CD14-positive monocyte (primary cell): ENCODE data around the gene SNRNP200. TPM values are rescaled to one million over a fixed set of nuclear protein-coding genes. Genes with fewer than 3 reads are reported as not detected.

ENCODE experiments used
- DNase-seq, 3 donors: peaks; one replicate each; pipeline ENCODE4 v3.0.0-alpha.2; 2011 to 2022
- H2AFZ ChIP-seq: 2 replicates; pipeline ENCODE4 v1.6.0; 2012; ENCODE audit warnings: mild to moderate bottlenecking, low read depth, low read length, inconsistent platforms; ENCODE audit not compliant: insufficient read depth, poor library complexity, severe bottlenecking
- H3K27ac ChIP-seq, 2 donors: 1 replicate in 1 of 2; 2 replicates in 1 of 2; pipeline ENCODE4 v1.5.1; 2012 to 2013; ENCODE audit warnings: low read length in 2 of 2, control low read depth in 1 of 2, inconsistent platforms in 1 of 2, low read depth in 1 of 2, mild to moderate bottlenecking in 1 of 2
- H3K27me3 ChIP-seq, 2 donors: one replicate each; pipeline versions ENCODE4 v1.6.0 to v1.6.1; 2011 to 2013; ENCODE audit warnings: low read length in 2 of 2; ENCODE audit not compliant: control insufficient read depth in 2 of 2, insufficient read depth in 2 of 2
- H3K36me3 ChIP-seq, 2 donors: replicated peaks in 1 of 2; 1 replicate in 1 of 2; 2 replicates in 1 of 2; pipeline versions ENCODE4 v1.5.1 to v1.6.1; 2012 to 2013; ENCODE audit warnings: low read length in 2 of 2, control low read depth in 1 of 2, inconsistent platforms in 1 of 2, mild to moderate bottlenecking in 1 of 2; ENCODE audit not compliant: insufficient read depth in 2 of 2, control insufficient read depth in 1 of 2
- H3K4me1 ChIP-seq, 2 donors: 1 replicate in 1 of 2; 2 replicates in 1 of 2; pipeline versions ENCODE4 v1.5.1 to v1.6.1; 2012 to 2013; ENCODE audit warnings: low read length in 2 of 2, control low read depth in 1 of 2, inconsistent platforms in 1 of 2, mild to moderate bottlenecking in 1 of 2, moderate library complexity in 1 of 2; ENCODE audit not compliant: insufficient read depth in 2 of 2, control insufficient read depth in 1 of 2
- H3K4me2 ChIP-seq: replicated peaks from 2 replicates; pipeline ENCODE3; 2012; ENCODE audit warnings: low read length, moderate library complexity, mild to moderate bottlenecking; ENCODE audit not compliant: poor library complexity, severe bottlenecking; ENCODE audit errors: extremely low read depth
- H3K4me3 ChIP-seq, 3 experiments: fragments of 200-600 bp in 1 of 3; sonication (generic) in 1 of 3; replicated peaks in 1 of 3; 1 replicate in 2 of 3; 2 replicates in 1 of 3; pipeline ENCODE4 v1.5.1; 2011 to 2013; ENCODE audit warnings: low read length in 3 of 3, mild to moderate bottlenecking in 3 of 3, control low read depth in 2 of 3, low read depth in 2 of 3, inconsistent platforms in 1 of 3, moderate library complexity in 1 of 3
- H3K79me2 ChIP-seq: 2 replicates; pipeline ENCODE4 v1.6.0; 2012; ENCODE audit warnings: mild to moderate bottlenecking, control low read depth, inconsistent platforms, low read length, moderate library complexity; ENCODE audit not compliant: insufficient read depth
- H3K9ac ChIP-seq: 2 replicates; pipeline ENCODE4 v1.6.0; 2017; ENCODE audit warnings: low read length, mild to moderate bottlenecking; ENCODE audit not compliant: insufficient read depth, poor library complexity, severe bottlenecking
- H3K9me3 ChIP-seq, 2 donors: replicated peaks in 1 of 2; 1 replicate in 1 of 2; 2 replicates in 1 of 2; pipeline versions ENCODE4 v1.5.1 to v1.6.1; 2012 to 2013; ENCODE audit warnings: low read length in 2 of 2, control low read depth in 1 of 2; ENCODE audit not compliant: control insufficient read depth in 1 of 2, insufficient read depth in 1 of 2
- H4K20me1 ChIP-seq: 2 replicates; pipeline ENCODE4 v1.6.0; 2012; ENCODE audit warnings: mild to moderate bottlenecking, low read length, control low read depth, moderate library complexity; ENCODE audit not compliant: insufficient read depth
- H3K27ac Mint-ChIP-seq, 7 donors: one replicate each; pipeline ENCODE4 v1.8.0; 2020; ENCODE audit warnings: mild to moderate bottlenecking in 7 of 7, mixed read lengths in 7 of 7, moderate library complexity in 6 of 7, inconsistent platforms in 2 of 7
- H3K27me3 Mint-ChIP-seq, 3 donors: one replicate each; pipeline ENCODE4 v1.8.0; 2021 to 2022; ENCODE audit warnings: low read depth in 3 of 3, mild to moderate bottlenecking in 3 of 3, mixed read lengths in 3 of 3, moderate library complexity in 3 of 3, inconsistent platforms in 1 of 3
- H3K36me3 Mint-ChIP-seq, 2 donors: one replicate each; pipeline ENCODE4 v1.8.0; 2020; ENCODE audit warnings: mixed read lengths in 2 of 2, inconsistent platforms in 1 of 2, mild to moderate bottlenecking in 1 of 2
- H3K4me1 Mint-ChIP-seq: one replicate; pipeline ENCODE4 v1.8.0; 2020; ENCODE audit warnings: mild to moderate bottlenecking, mixed read lengths
- H3K4me3 Mint-ChIP-seq, 2 donors: one replicate each; pipeline ENCODE4 v1.8.0; 2020; ENCODE audit warnings: mild to moderate bottlenecking in 2 of 2, mixed read lengths in 2 of 2, moderate library complexity in 1 of 2
- H3K9me3 Mint-ChIP-seq, 7 donors: one replicate each; pipeline ENCODE4 v1.8.0; 2020 to 2022; ENCODE audit warnings: mixed read lengths in 7 of 7, mild to moderate bottlenecking in 6 of 7, moderate library complexity in 6 of 7, inconsistent platforms in 2 of 7
- CTCF ChIP-seq: fragments of 200-600 bp; IDR thresholded peaks from one replicate; pipeline ENCODE4 v1.8.0; 2022; ENCODE audit warnings: antibody characterized with exemption, mild to moderate bottlenecking
- WGBS: methylation state at CpG from one replicate; pipeline ENCODE4 v1.1.5; 2013; ENCODE audit warnings: missing lambda C conversion rate; ENCODE audit not compliant: insufficient coverage; 5-methylcytosine and 5-hydroxymethylcytosine counted together
- intact Hi-C, 2 donors: fragments of 100-400 bp; cut with micrococcal nuclease; formaldehyde crosslinking; loops; one replicate each; pipeline versions ENCODE4 v1.15.0 to v1.15.1; 2023
- polyA plus RNA-seq, 3 donors: library from polyadenylated mRNA; depleted of rRNA in 1 of 3; unstranded in 2 of 3; stranded (reverse) in 1 of 3; fragments of 300-500 nt in 2 of 3; fragments of >200 nt in 1 of 3; fragmentation: Illumina TruSeq in 2 of 3; gene quantifications; 1 replicate in 2 of 3; 2 replicates in 1 of 3; pipeline ENCODE4 v1.2.3, GENCODE V29; 2012 to 2021

Gene SNRNP200
- polyA plus RNA-seq, 3 donors: 27.2 to 122 (median 36.1) TPM

DNA sequence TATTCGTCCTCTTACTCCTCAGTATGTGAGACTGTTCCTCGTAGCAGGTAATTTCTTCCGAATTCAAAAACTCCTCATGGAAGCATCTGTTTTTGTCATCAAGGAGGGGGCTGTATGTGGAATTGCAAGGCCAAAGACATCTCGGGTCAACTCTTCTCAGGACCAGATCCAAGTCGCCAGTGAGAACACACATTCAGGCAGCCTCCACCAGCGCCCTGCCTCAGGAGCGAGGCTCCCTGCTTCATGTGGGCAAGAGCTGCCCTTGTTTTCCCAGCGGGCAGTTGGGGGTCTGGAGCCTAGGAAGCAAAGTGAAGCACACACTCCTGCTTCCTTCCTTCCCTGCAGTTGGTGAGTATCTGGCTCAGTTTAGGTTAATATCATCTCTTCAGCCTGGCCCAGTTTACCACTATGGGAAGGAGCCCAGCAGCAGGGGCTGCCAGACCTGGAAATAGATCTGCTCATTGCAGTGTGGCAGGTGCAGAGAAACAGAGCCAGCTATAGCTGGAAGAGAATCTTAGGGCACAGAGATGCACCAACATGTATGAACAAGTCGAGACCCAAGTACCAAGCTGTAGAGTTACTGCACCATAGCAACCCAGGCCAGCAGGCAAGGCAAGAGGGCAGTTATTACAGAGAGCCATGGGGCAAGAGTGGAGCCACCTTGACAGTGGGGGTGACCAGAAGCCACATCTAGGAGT lies 64.9 kb downstream of the SNRNP200 start:
- Mint-ChIP-seq H3K27ac (peak overlapping the region; percentile 98 to 100 (median 98)), H3K9me3 (peaks cover 0 to 3% (median 0%) of the 10 kb centered on the region in 7 donors), H3K36me3 (peaks cover 16 to 42% of the 10 kb centered on the region in 2 donors), H3K27me3 (no peaks in the 10 kb centered on the region), H3K4me1 (peaks cover 58% of the 10 kb centered on the region), H3K4me3 (no peak overlapping the region)
- H3K4me3 ChIP-seq: peak overlapping the region in 1 of 3 experiments; percentile 63
- no peak for TF ChIP-seq CTCF
- H2AFZ ChIP-seq: no peak overlapping the region
- H3K9me3 ChIP-seq: no peaks in the 10 kb centered on the region
- H3K4me1 ChIP-seq: peaks cover 58 to 63% of the 10 kb centered on the region in 2 donors
- peak overlapping the region; percentile 60 for H3K4me2 ChIP-seq
- no peak for DNase-seq
- H4K20me1 ChIP-seq: no peaks in the 10 kb centered on the region
- peaks cover 26% of the 10 kb centered on the region for H3K79me2 ChIP-seq
- H3K9ac ChIP-seq: peak overlapping the region; percentile 64
- no peaks in the 10 kb centered on the region for H3K27me3 ChIP-seq
- intact Hi-C loops: loop anchor here in 1 of 2 donors (2.0 to 5.0 kb wide), 2 partner anchors 24 to 33 kb away; partner anchors contain the start of genes STARD7 and TMEM127
- H3K27ac ChIP-seq: peak overlapping the region; percentile 78 to 97
- 100% methylated on average over 4 of the region's 9 CpGs for WGBS
- peaks cover 2 to 31% of the 10 kb centered on the region in 2 donors for H3K36me3 ChIP-seq

- 94% methylated on average over 9 of the region's 9 CpGs for WGBS
- H4K20me1 ChIP-seq: no peaks in the 10 kb centered on the region
- no peak overlapping the region for H3K4me3 ChIP-seq
- H3K4me3 Mint-ChIP-seq: no peak overlapping the region
- peaks cover 0 to 4% (median 0%) of the 10 kb centered on the region in 7 donors for H3K9me3 Mint-ChIP-seq
- no peak for DNase-seq
- no peaks in the 10 kb centered on the region for H3K27me3 Mint-ChIP-seq
- peaks cover 52 to 60% of the 10 kb centered on the region in 2 donors for H3K4me1 ChIP-seq
- H3K4me1 Mint-ChIP-seq: peaks cover 53% of the 10 kb centered on the region
- no peak overlapping the region for H3K9ac ChIP-seq
- H3K79me2 ChIP-seq: peaks cover 26% of the 10 kb centered on the region
- H3K27ac Mint-ChIP-seq: peak overlapping the region in 6 of 7 donors; percentile 72 to 100 (median 98)
- peaks cover 2 to 31% of the 10 kb centered on the region in 2 donors for H3K36me3 ChIP-seq
- H3K27me3 ChIP-seq: no peaks in the 10 kb centered on the region
- no peaks in the 10 kb centered on the region for H3K9me3 ChIP-seq
- peaks cover 14 to 39% of the 10 kb centered on the region in 2 donors for H3K36me3 Mint-ChIP-seq
- intact Hi-C loops: loop anchor here in 1 of 2 donors (2.0 to 5.0 kb wide), 2 partner anchors 25 to 33 kb away; partner anchors contain the start of genes STARD7 and TMEM127
- no peak overlapping the region for H3K4me2 ChIP-seq
- peak overlapping the region in 1 of 2 donors; percentile 97 for H3K27ac ChIP-seq
- no peak for TF ChIP-seq CTCF
- no peak overlapping the region for H2AFZ ChIP-seq
Measured at GRCh38 chr2:96239745-96240264, 65.5 kb downstream of the SNRNP200 start.
